SU-DHL-6 (cell line): ENCODE results near the gene FIGN.

Experiments used
- CTCF ChIP-seq: fragments of 200-600 bp; sonication (generic); IDR thresholded peaks from one replicate; pipeline ENCODE4 v1.5.1; 2017; ENCODE audit warnings: antibody characterized with exemption, mild to moderate bottlenecking, low read length, moderate library complexity; ENCODE audit not compliant: insufficient read depth, poor library complexity, severe bottlenecking
- EZH2phosphoT487 ChIP-seq: fragments of 200-600 bp; sonication (generic), shearing (Covaris generic); conservative IDR thresholded peaks from 2 replicates; pipeline ENCODE4 v1.6.1; 2018; ENCODE audit warnings: mild to moderate bottlenecking, antibody characterized with exemption, low read length, moderate library complexity, mixed read lengths

- TF ChIP-seq CTCF (no peak), EZH2phosphoT487 (no peak)
Observed at GRCh38 chr2:163731735-163732134, 4.1 kb downstream of the FIGN start.
